ENCODE measurements around the gene RPS6KA3. TPM values are rescaled to one million over a fixed set of nuclear protein-coding genes. Genes with fewer than 3 reads are reported as not detected.

The RPS6KA3 gene
- total RNA-seq, 4 donors from 2014 or later = 36.1 to 41.6 (median 39.0) TPM

GRCh38 chrX:20217271-20217670 lies 49.4 kb downstream of the RPS6KA3 start:
- no peaks in the 10 kb centered on the region for H3K9me3 ChIP-seq
- H3K27me3 ChIP-seq = no peaks in the 10 kb centered on the region
- no peaks in the 10 kb centered on the region for H3K4me1 ChIP-seq
- H3K4me3 ChIP-seq = peak overlapping the region in 3 of 4 donors; percentile 4 to 15 (median 11)
- 42% methylated on average over 1 of the region's 1 CpG for WGBS
- H3K27ac ChIP-seq (replicated peaks in 1 of 4) = no peak overlapping the region
- DNase-seq (ENCODE audit: extremely low spot score) = no peak
- no peaks in the 10 kb centered on the region for H3K36me3 ChIP-seq
- TF ChIP-seq POLR2A (IDR thresholded peaks at IDR 0.05; ENCODE audit: low read depth) (no peak), CTCF (IDR thresholded peaks at IDR 0.05) (no peak), EP300 (IDR thresholded peaks at IDR 0.05) (no peak), POLR2AphosphoS5 (IDR thresholded peaks at IDR 0.05) (no peak)
- intact Hi-C loops (cut with DNase I) = no loop called here

DNA sequence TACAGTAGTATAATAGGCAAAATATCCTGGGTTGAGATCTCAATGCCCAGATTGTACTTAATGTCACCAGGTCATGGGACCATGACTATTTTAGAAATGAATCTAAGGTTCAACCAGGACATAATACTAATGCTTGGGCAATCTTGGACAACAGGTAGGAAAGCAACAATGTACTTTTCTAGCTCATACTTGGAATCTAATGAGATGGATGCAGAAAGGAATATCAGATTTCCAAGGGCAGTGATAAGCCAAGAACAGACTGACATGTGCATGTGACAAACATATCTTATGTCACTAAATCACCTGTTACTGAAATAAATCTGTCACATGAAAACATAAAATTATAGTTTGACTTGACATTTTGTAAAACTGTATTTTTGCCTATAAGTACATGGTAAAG lies 51.1 kb downstream of the RPS6KA3 start:
- no peak for DNase-seq (ENCODE audit: extremely low spot score)
- Histone ChIP-seq H3K27ac (replicated peaks in 1 of 4) (no peak overlapping the region), H3K27me3 (no peaks in the 10 kb centered on the region), H3K9me3 (no peaks in the 10 kb centered on the region), H3K4me3 (no peak overlapping the region), H3K36me3 (no peaks in the 10 kb centered on the region), H3K4me1 (no peaks in the 10 kb centered on the region)
- intact Hi-C loops (cut with DNase I) = no loop called here
- TF ChIP-seq POLR2AphosphoS5 (IDR thresholded peaks at IDR 0.05) (no peak), POLR2A (IDR thresholded peaks at IDR 0.05; ENCODE audit: low read depth) (no peak), CTCF (IDR thresholded peaks at IDR 0.05) (no peak), EP300 (IDR thresholded peaks at IDR 0.05) (no peak)

DNA sequence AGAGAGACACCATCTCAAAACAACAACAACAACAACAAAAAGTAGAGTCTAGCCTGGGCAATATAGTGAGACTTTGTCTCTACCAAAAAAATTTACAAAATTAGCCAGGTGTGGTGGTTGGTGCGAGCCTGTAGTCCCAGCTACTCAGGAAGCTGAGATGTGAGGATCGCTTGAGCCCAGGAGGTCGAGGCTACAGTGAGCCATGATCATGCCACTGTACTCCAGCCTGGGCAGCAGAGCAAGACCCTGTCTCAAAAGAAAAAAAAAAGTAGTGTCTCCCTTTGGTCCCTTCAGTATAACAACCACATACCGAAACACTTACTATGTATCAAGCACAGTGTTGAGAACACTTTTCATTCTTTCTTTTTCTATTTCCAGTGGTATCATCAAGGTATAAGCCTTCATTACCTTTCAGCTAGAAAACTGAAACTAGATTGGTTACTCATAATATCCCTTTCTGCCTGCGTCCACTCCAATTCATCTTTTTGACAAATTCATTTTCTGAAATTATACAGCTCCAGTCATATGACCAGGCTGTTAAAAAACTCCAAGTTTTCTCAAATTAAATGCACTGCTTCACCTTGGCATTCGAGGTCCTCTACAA lies 54.1 kb downstream of the RPS6KA3 start:
- H3K4me1 ChIP-seq = no peaks in the 10 kb centered on the region
- DNase-seq (ENCODE audit: extremely low spot score) = no peak
- H3K36me3 ChIP-seq = peaks cover 0 to 13% (median 5%) of the 10 kb centered on the region in 4 donors
- H3K4me3 ChIP-seq = no peak overlapping the region
- 82% methylated on average over 6 of the region's 6 CpGs for WGBS
- no peaks in the 10 kb centered on the region for H3K27me3 ChIP-seq
- TF ChIP-seq EP300 (IDR thresholded peaks at IDR 0.05) (no peak), POLR2AphosphoS5 (IDR thresholded peaks at IDR 0.05) (no peak), POLR2A (IDR thresholded peaks at IDR 0.05; ENCODE audit: low read depth) (no peak), CTCF (IDR thresholded peaks at IDR 0.05) (no peak)
- intact Hi-C loops (cut with DNase I) = no loop called here
- H3K27ac ChIP-seq (replicated peaks in 1 of 4) = no peak overlapping the region
- no peaks in the 10 kb centered on the region for H3K9me3 ChIP-seq

GRCh38 chrX:20211261-20211786 lies 55.4 kb downstream of the RPS6KA3 start:
- no peak overlapping the region for H3K4me3 ChIP-seq
- no peaks in the 10 kb centered on the region for H3K27me3 ChIP-seq
- intact Hi-C loops (cut with DNase I) = no loop called here
- no peaks in the 10 kb centered on the region for H3K9me3 ChIP-seq
- no peaks in the 10 kb centered on the region for H3K4me1 ChIP-seq
- DNase-seq (ENCODE audit: extremely low spot score) = no peak
- 63% methylated on average over 4 of the region's 4 CpGs for WGBS
- H3K36me3 ChIP-seq = peaks cover 0 to 13% (median 5%) of the 10 kb centered on the region in 4 donors
- TF ChIP-seq CTCF (IDR thresholded peaks at IDR 0.05) = no peak
- TF ChIP-seq EP300 (IDR thresholded peaks at IDR 0.05) = no peak
- TF ChIP-seq POLR2AphosphoS5 (IDR thresholded peaks at IDR 0.05) = no peak
- TF ChIP-seq POLR2A (IDR thresholded peaks at IDR 0.05; ENCODE audit: low read depth) = no peak
- H3K27ac ChIP-seq (replicated peaks in 1 of 4) = no peak overlapping the region
